GM10266 (cell line): ENCODE measurements around the gene STIM1.

ENCODE experiments used
- DNase-seq: peaks from one replicate; pipeline ENCODE4 v3.0.0; 2012; ENCODE audit errors: extremely low spot score
- CTCF ChIP-seq: IDR thresholded peaks from 2 replicates; pipeline ENCODE4 v1.5.1; 2012; ENCODE audit warnings: mild to moderate bottlenecking, low read depth; ENCODE audit not compliant: control insufficient read depth, insufficient read depth; ENCODE audit errors: missing control alignments

Gene STIM1

GRCh38 chr11:4134806-4135205 is 279.3 kb downstream of the STIM1 start:
- no peak for DNase-seq
- TF ChIP-seq CTCF: no peak

- DNase-seq: no peak
- no peak for TF ChIP-seq CTCF
These were observed 283.0 kb downstream of the STIM1 start for GRCh38 chr11:4138497-4138896.

GRCh38 chr11:4140067-4140636 is 284.7 kb downstream of the STIM1 start:
- no peak for DNase-seq
- no peak for TF ChIP-seq CTCF
